A673 (cell line): ENCODE measurements around the gene INAFM1.

Experiments used
- EZH2 ChIP-seq: fragments of 200-600 bp; sonication (generic); IDR thresholded peaks from 2 replicates; pipeline ENCODE4 v1.6.1; 2017; ENCODE audit warnings: borderline replicate concordance, low read depth, mild to moderate bottlenecking, mixed read lengths, antibody characterized with exemption, low read length; ENCODE audit not compliant: poor library complexity, severe bottlenecking
- TF ChIP-seq, protein P1 (sequence below): fragments of 300-800, 200-600 bp; sonication (generic); conservative IDR thresholded peaks from 2 replicates; pipeline ENCODE4 v1.5.1; 2017; ENCODE audit warnings: low read depth, mild to moderate bottlenecking, antibody characterized with exemption, low read length, moderate library complexity, mixed read lengths

GRCh38 chr19:47316513-47316912 lies 41.8 kb downstream of the INAFM1 start:
- TF ChIP-seq, protein P1, sequence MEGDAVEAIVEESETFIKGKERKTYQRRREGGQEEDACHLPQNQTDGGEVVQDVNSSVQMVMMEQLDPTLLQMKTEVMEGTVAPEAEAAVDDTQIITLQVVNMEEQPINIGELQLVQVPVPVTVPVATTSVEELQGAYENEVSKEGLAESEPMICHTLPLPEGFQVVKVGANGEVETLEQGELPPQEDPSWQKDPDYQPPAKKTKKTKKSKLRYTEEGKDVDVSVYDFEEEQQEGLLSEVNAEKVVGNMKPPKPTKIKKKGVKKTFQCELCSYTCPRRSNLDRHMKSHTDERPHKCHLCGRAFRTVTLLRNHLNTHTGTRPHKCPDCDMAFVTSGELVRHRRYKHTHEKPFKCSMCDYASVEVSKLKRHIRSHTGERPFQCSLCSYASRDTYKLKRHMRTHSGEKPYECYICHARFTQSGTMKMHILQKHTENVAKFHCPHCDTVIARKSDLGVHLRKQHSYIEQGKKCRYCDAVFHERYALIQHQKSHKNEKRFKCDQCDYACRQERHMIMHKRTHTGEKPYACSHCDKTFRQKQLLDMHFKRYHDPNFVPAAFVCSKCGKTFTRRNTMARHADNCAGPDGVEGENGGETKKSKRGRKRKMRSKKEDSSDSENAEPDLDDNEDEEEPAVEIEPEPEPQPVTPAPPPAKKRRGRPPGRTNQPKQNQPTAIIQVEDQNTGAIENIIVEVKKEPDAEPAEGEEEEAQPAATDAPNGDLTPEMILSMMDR: no peak
- no peak for TF ChIP-seq EZH2
